HepG2 (cell line): ENCODE measurements around the gene HABP2. TPM values are rescaled to one million over a fixed set of nuclear protein-coding genes. Genes with fewer than 3 reads are reported as not detected.

Experiments
- AKAP8 ChIP-seq: sonication (generic); formaldehyde crosslinking; IDR thresholded peaks from 2 replicates; pipeline ENCODE4 v1.5.1; 2020; ENCODE audit warnings: mild to moderate bottlenecking, missing genetic modification reagents
- ETV6 ChIP-seq: sonication (generic); formaldehyde crosslinking; conservative IDR thresholded peaks from 2 replicates; pipeline ENCODE4 v1.4.0; 2020; ENCODE audit warnings: missing genetic modification reagents
- JUN ChIP-seq: sonication (generic); formaldehyde crosslinking; IDR thresholded peaks from 2 replicates; pipeline ENCODE4 v1.4.0; 2020; ENCODE audit warnings: mild to moderate bottlenecking, missing genetic modification reagents
- JUNB ChIP-seq: sonication (generic); formaldehyde crosslinking; IDR thresholded peaks from 2 replicates; pipeline ENCODE4 v1.8.0; 2022; ENCODE audit warnings: missing genetic modification reagents, mild to moderate bottlenecking, borderline replicate concordance
- MAZ ChIP-seq, 2 experiments: sonication (generic) in 1 of 2; formaldehyde crosslinking in 1 of 2; IDR thresholded peaks; 2 replicates each; pipeline versions ENCODE4 v1.5.0 to v1.6.1; 2012 to 2020; ENCODE audit warnings: low read depth in 2 of 2, mild to moderate bottlenecking in 2 of 2, borderline replicate concordance in 1 of 2, improper control_type of control experiment in 1 of 2, low read length in 1 of 2, missing genetic modification reagents in 1 of 2, moderate library complexity in 1 of 2
- MBNL3 ChIP-seq: fragments of 250-450 bp; sonication (Bioruptor Pico); conservative IDR thresholded peaks from 2 replicates; pipeline ENCODE4 v1.8.0; 2022; ENCODE audit warnings: mild to moderate bottlenecking, inconsistent platforms
- NRL ChIP-seq: sonication (generic); formaldehyde crosslinking; IDR thresholded peaks from 2 replicates; pipeline ENCODE4 v1.5.0; 2020; ENCODE audit warnings: missing genetic modification reagents, mild to moderate bottlenecking, moderate library complexity, borderline replicate concordance
- TOE1 ChIP-seq: sonication (generic); formaldehyde crosslinking; IDR thresholded peaks from 2 replicates; pipeline ENCODE4 v1.4.0; 2020; ENCODE audit warnings: mild to moderate bottlenecking, missing genetic modification reagents
- ZKSCAN5 ChIP-seq: sonication (generic); formaldehyde crosslinking; IDR thresholded peaks from 2 replicates; pipeline ENCODE4 v1.5.1; 2020; ENCODE audit warnings: mild to moderate bottlenecking, missing genetic modification reagents
- ZNF138 ChIP-seq: sonication (generic); formaldehyde crosslinking; IDR thresholded peaks from 2 replicates; pipeline ENCODE4 v1.5.0; 2020; ENCODE audit warnings: mild to moderate bottlenecking, low read depth, missing genetic modification reagents
- ZNF34 ChIP-seq: sonication (generic); formaldehyde crosslinking; IDR thresholded peaks from 2 replicates; pipeline ENCODE4 v1.4.0; 2020; ENCODE audit warnings: mild to moderate bottlenecking, missing genetic modification reagents, borderline replicate concordance
- ZNF883 ChIP-seq: sonication (generic); formaldehyde crosslinking; IDR thresholded peaks from 2 replicates; pipeline ENCODE4 v1.5.1; 2020; ENCODE audit warnings: mild to moderate bottlenecking, missing genetic modification reagents; ENCODE audit errors: not compliant biosample characterization
- polyA plus RNA-seq, 8 experiments: library from polyadenylated mRNA; depleted of rRNA in 3 of 8; stranded (reverse) in 7 of 8; unstranded in 1 of 8; fragments of >200 nt; fragmentation: Illumina TruSeq in 4 of 8; extraction: Trizol in 4 of 8; gene quantifications; 2 replicates each; pipeline versions ENCODE4 v1.2.1 to v1.2.3, GENCODE V29; 2011 to 2016; ENCODE audit warnings: low read depth in 4 of 8, missing spikeins in 1 of 8, mixed read lengths in 1 of 8; ENCODE audit not compliant: insufficient read depth in 1 of 8
- total RNA-seq, 5 experiments: library from RNA; depleted of rRNA; stranded (reverse); fragments of >200 nt; fragmentation: Illumina TruSeq; extraction: Trizol; gene quantifications; 2 replicates each; pipeline ENCODE4 v1.2.3, GENCODE V29; 2016; ENCODE audit warnings: low read depth in 1 of 5
- TF ChIP-seq, protein P1 (sequence below): sonication (generic); formaldehyde crosslinking; conservative IDR thresholded peaks from 2 replicates; pipeline ENCODE4 v1.4.0; 2020; ENCODE audit warnings: mild to moderate bottlenecking, missing genetic modification reagents, moderate library complexity
- TF ChIP-seq, protein P2 (sequence below): sonication (generic); formaldehyde crosslinking; IDR thresholded peaks from 2 replicates; pipeline ENCODE4 v1.5.1; 2020; ENCODE audit warnings: missing genetic modification reagents, mild to moderate bottlenecking, borderline replicate concordance
- TF ChIP-seq, protein P3 (sequence below): sonication (generic); formaldehyde crosslinking; IDR thresholded peaks from 2 replicates; pipeline ENCODE4 v1.9.0; 2022; ENCODE audit warnings: low read depth, missing genetic modification reagents
- TF ChIP-seq, protein P4 (sequence below): sonication (generic); formaldehyde crosslinking; conservative IDR thresholded peaks from 2 replicates; pipeline ENCODE4 v1.8.0; 2022; ENCODE audit warnings: missing genetic modification reagents

HABP2 gene
- total and polyA plus RNA-seq, 2 of the 13 experiments (the other 11 are each of a cell fraction or from before 2014, with no cell fraction given): 0.12 to 0.13 TPM

DNA sequence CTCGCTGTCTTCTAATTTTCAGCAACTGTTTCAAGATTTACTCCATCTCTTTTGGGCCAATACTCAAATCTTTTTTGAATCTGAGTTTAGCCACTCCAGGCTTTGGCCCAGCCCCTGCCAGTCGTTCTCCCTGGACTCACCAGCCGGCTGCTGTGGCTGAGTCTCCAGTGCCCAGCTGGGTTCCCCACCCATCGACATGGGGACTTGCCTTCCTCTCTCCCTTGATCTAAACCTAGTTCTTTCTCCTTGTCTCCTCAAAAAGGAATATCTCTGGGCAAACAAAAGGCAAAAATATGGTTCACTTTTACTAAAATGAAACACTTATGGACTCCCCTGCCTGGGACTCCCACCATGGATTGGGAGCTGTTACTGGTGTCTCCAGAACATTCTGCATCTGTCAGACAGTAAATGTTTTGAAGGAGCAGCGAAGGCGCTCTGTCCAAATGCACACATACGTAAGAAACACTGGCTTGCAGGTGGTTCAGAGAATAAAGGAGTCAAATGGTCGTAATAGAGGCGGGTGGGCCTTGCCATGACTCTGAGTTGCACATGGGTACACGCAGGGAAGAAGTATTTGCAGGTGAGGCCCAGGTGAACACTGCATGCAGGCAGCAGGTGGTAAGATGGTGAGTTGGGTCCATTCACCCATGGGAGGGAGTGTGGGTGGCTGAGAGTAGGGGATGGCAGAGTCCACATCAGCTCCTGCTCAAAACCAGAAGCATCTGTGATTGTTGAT lies 35.5 kb upstream of the HABP2 start (continued):
- TF ChIP-seq, protein P1, sequence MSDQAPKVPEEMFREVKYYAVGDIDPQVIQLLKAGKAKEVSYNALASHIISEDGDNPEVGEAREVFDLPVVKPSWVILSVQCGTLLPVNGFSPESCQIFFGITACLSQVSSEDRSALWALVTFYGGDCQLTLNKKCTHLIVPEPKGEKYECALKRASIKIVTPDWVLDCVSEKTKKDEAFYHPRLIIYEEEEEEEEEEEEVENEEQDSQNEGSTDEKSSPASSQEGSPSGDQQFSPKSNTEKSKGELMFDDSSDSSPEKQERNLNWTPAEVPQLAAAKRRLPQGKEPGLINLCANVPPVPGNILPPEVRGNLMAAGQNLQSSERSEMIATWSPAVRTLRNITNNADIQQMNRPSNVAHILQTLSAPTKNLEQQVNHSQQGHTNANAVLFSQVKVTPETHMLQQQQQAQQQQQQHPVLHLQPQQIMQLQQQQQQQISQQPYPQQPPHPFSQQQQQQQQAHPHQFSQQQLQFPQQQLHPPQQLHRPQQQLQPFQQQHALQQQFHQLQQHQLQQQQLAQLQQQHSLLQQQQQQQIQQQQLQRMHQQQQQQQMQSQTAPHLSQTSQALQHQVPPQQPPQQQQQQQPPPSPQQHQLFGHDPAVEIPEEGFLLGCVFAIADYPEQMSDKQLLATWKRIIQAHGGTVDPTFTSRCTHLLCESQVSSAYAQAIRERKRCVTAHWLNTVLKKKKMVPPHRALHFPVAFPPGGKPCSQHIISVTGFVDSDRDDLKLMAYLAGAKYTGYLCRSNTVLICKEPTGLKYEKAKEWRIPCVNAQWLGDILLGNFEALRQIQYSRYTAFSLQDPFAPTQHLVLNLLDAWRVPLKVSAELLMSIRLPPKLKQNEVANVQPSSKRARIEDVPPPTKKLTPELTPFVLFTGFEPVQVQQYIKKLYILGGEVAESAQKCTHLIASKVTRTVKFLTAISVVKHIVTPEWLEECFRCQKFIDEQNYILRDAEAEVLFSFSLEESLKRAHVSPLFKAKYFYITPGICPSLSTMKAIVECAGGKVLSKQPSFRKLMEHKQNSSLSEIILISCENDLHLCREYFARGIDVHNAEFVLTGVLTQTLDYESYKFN (CRISPR knock-in tag): no peak
- TF ChIP-seq AKAP8 (CRISPR knock-in tag) (no peak), ZKSCAN5 (CRISPR knock-in tag) (no peak), ZNF34 (CRISPR knock-in tag) (no peak), ETV6 (CRISPR knock-in tag) (no peak), JUN (CRISPR knock-in tag) (no peak), MBNL3 (CRISPR knock-in tag) (no peak), ZNF883 (CRISPR knock-in tag) (no peak), NRL (CRISPR knock-in tag) (no peak), JUNB (no peak), TOE1 (no peak), MAZ (IDR thresholded peaks at IDR 0.05; ENCODE audit: borderline replicate concordance, low read depth, low read length) (no peak), MAZ (CRISPR knock-in tag; IDR thresholded peaks at IDR 0.05; ENCODE audit: low read depth) (no peak), ZNF138 (no peak)
- TF ChIP-seq, protein P2, sequence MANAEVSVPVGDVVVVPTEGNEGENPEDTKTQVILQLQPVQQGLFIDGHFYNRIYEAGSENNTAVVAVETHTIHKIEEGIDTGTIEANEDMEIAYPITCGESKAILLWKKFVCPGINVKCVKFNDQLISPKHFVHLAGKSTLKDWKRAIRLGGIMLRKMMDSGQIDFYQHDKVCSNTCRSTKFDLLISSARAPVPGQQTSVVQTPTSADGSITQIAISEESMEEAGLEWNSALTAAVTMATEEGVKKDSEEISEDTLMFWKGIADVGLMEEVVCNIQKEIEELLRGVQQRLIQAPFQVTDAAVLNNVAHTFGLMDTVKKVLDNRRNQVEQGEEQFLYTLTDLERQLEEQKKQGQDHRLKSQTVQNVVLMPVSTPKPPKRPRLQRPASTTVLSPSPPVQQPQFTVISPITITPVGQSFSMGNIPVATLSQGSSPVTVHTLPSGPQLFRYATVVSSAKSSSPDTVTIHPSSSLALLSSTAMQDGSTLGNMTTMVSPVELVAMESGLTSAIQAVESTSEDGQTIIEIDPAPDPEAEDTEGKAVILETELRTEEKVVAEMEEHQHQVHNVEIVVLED (CRISPR knock-in tag): no peak
- TF ChIP-seq, protein P3, sequence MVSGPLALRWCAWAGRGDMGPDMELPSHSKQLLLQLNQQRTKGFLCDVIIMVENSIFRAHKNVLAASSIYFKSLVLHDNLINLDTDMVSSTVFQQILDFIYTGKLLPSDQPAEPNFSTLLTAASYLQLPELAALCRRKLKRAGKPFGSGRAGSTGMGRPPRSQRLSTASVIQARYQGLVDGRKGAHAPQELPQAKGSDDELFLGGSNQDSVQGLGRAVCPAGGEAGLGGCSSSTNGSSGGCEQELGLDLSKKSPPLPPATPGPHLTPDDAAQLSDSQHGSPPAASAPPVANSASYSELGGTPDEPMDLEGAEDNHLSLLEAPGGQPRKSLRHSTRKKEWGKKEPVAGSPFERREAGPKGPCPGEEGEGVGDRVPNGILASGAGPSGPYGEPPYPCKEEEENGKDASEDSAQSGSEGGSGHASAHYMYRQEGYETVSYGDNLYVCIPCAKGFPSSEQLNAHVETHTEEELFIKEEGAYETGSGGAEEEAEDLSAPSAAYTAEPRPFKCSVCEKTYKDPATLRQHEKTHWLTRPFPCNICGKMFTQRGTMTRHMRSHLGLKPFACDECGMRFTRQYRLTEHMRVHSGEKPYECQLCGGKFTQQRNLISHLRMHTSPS: no peak
- TF ChIP-seq, protein P4, sequence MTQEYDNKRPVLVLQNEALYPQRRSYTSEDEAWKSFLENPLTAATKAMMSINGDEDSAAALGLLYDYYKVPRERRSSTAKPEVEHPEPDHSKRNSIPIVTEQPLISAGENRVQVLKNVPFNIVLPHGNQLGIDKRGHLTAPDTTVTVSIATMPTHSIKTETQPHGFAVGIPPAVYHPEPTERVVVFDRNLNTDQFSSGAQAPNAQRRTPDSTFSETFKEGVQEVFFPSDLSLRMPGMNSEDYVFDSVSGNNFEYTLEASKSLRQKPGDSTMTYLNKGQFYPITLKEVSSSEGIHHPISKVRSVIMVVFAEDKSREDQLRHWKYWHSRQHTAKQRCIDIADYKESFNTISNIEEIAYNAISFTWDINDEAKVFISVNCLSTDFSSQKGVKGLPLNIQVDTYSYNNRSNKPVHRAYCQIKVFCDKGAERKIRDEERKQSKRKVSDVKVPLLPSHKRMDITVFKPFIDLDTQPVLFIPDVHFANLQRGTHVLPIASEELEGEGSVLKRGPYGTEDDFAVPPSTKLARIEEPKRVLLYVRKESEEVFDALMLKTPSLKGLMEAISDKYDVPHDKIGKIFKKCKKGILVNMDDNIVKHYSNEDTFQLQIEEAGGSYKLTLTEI (CRISPR knock-in tag): no peak
